Fibroblast of gingiva (primary cell): Measurements from ENCODE around the gene CTSL.

Source experiments
- DNase-seq: peaks from one replicate; pipeline ENCODE4 v3.0.0-alpha.2; 2011; ENCODE audit warnings: low read depth

Gene CTSL

GRCh38 chr9:87725900-87726709 is at the start of gene CTSL:
Gene CTSL, plus strand, starts transcription at chr9:87726119. Its CDS starts 1,485 bp downstream, at chr9:87727604.
- peak; percentile 93 for DNase-seq

DNA sequence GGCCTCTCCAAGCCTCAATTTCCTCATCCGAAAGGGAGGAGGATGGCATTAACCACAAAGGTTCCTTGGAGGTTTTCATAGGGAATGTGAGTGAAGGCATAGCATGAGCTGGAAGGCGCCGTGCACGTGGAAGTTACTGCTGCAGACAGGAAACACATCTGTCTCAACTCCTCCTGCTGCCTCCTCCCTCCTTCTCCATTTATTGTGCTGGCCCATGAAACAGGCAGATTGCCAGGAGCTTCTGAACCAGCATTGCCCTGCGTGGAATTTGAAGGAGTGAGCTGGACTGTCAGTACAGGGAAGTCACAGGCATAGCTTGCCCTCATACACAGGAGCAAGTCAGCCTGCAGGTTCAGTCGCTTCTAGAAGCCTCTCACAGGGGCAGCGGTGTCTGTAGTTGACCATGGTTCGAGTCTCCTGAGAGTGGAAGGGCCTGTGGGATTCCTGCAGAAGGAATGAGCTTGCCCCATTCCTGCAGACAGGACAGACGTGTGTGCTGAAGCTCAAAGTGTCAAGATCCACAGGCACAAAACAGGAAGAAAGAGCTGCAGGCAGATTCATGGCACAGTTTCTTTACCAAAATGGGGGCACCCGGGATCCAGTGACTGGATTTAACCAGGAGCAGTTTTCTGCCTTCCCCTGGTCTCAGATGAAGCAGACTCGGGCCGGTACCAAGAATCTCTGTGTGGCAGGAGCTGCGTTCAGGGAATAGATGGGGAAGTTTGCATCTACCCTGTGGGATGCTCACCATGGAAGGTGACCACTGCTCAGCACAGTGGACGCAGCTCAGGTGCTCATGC is 48.7 kb upstream of the CTSL start:
- DNase-seq: no peak

DNA sequence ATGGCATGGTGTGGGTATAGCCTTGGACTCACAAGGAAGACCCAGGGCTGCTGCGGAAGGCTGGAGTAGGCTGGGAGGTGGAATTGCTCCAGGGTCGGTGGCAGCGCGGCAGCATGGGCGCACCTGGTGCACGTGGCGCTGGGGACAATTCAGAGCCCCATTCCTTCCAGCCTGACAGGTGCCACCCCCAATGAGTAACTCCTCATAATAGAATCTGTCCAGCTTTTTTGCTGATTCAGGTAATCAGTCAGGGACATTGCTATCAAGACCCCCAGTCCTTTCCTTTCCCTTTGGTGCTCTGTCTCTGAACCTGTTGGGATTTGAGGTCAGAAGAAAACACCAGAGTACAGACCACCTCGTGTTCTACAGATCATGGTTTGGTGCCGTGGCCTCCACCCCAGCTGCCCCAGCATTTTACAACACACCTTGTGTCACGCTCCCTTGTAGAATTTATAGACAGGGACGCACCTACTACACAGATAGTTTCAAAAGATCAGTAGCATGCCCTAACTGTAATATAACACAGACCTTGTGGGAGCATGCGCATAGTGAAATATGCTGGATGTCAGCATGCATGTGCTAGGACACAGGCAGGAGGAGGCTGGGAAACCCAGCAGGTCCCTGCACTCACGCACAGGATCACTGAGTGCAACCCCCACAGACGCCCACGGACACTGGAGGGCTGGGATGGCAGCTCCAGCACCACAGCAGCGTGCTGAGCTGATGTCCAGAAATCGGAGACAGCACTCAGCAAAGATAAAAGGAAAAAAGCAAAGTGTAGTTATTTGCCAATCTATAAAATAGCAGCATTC is 47.9 kb upstream of the CTSL start:
- no peak for DNase-seq

- peak; percentile 69 for DNase-seq
These were observed 47.1 kb upstream of the CTSL start for GRCh38 chr9:87678650-87679355.

- no peak for DNase-seq
These were observed 44.5 kb upstream of the CTSL start for GRCh38 chr9:87681271-87682061.

GRCh38 chr9:87682085-87682484 is 43.8 kb upstream of the CTSL start:
- no peak for DNase-seq

DNA sequence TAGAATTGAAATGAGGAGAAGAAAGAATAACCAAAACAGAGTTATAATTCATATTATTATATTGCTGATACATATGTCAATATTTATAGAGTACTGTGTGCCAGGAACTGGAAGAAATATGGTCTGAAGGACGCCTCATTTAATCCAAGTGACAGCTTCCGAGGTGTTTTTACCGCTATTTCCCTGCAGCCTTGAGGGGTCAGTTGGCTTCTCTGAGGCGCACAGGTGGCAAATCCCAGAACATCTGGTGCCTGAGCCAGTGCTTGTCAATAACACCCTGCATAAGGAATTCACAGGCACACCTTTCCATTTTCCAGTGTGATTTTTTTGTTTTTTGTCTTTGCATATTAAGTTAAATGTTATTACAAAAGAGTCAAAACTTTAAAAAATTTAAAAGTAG is 43.3 kb upstream of the CTSL start:
- DNase-seq: no peak

GRCh38 chr9:87683751-87684626 is 41.9 kb upstream of the CTSL start:
- no peak for DNase-seq

DNA sequence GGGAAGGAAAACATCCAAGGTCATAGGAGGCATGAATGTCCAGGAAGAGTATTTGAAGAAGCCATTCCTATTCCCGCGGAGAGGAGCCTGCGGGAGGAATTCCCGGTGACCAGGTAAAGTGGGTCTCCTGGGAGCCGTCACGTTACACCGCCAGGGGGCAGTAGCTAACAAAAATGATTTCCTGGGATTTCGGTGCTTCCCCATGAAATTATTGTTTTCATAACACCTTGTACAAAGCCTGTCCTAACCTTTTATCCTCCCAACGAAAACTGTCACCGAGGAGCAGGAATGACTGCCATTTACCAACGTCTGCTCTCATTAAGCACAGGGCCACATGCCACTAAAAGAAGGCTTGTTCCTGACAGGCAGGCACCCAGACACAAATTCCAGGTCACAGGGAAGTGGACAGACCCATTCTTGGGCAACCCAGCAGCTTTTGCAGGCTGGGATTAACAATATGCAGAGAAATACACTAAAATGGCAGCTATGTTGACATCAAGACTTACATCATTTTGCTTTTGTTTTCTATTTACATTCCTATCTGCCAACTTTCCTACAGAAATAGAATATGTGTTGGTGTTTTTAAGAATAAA is 41.2 kb upstream of the CTSL start:
- peak; percentile 13 for DNase-seq

GRCh38 chr9:87685441-87685840 is 40.5 kb upstream of the CTSL start:
- DNase-seq: no peak

DNA sequence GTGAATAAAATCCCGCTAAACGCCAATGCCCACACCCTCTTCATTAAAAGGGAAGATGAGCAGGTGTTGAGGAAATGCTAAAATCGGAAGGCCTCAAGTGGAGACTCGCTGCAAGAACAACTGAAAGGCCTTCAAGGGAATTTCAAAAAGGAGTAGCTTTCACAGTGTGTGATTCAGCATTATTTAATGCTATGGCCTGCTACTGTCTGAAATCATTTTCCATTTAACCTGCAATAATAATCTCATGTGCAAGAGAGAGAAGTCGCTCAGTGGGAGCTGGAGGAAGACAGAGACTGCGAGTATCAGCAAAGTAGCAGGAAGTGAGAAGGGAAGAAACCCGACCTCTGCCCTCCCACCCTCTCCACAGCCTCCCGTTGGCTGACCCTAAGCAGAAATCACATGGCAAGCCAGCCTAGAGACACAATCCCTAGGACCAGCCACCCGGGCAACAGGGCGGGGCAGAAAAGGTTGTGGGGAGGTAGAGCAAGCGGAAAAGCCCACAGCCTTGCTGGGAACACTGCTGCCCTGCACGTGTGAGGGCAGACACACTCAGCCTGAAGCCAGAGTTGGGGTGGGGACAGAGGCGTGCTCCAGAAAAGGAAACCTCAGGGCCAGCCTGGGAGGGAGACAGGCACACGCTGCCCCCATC is 39.9 kb upstream of the CTSL start:
- no peak for DNase-seq

GRCh38 chr9:87686520-87687090 is 39.3 kb upstream of the CTSL start:
- no peak for DNase-seq

- no peak for DNase-seq
These were observed 38.7 kb upstream of the CTSL start for GRCh38 chr9:87687207-87687606.

- no peak for DNase-seq
These were observed 31.6 kb upstream of the CTSL start for GRCh38 chr9:87694236-87694755.

DNA sequence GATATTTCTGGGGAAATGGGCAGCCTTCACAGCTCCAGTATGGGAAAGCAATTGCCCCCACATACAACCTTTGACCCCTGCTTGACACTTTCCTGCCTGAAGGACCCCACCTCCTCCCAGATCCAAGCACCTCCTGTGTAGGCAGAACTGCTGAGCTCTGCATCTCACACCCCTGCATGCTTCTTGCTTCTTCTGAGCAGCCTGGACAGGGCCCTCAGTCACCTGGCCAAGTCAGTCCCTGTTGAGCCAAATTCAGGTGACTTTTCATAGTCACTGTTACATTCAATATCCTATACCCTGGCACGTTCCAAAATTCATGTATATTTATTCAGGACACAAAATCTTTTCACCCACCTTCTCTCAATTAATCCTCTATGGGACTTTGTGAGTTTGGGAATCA is 30.4 kb upstream of the CTSL start:
- DNase-seq: no peak

DNA sequence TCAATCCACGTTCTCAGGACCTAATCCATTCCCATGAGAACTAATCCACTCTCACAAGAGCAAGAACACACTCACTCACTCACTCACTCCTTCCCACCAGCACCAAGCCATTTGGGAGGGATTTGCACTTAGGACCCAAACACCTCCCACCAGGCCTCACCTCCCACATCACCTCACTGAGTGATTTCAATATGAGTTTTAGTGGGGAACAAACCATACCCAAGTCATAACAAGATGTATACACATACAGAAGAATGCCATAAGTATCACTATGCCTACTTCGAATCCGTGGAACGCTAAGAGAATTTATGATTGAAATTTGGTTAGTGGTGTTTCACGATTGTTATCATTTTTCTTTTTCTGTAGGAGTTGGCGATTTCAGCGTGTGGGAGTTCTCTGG is 29.3 kb upstream of the CTSL start:
- DNase-seq: no peak

DNA sequence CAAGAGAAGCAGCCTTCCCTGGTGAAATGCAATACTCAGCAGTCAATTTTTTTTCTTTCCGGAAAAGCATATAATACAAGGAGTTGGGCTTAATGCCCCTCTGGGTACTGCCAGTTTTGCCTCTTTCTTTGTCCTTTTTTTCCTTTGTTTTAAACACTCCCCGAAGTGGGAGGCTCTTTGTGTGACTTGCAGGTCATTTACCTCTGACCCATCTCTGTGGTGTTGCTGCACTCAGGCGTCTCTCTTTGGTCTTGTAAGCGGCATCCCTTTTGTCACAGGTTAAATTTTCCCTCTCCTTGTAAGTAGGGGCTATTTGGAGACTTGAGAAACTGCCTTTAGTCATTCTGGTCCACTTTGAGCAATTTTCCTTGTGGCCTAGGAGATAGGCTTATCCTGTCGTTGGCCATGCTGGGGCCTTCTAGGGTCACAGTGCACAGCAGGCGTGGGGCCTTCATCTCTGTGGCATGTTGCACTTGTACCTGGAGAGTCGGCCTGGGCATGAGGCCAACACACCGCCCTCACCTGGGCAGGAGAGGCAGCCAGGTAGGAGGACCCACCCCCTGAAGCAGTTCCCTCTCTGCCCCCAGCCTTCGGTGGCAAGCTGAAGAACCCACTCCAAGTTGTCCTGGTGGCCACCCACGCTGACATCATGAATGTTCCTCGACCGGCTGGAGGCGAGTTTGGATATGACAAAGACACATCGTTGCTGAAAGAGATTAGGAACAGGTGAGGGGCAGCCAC is 27.7 kb upstream of the CTSL start:
- DNase-seq: no peak

- DNase-seq: no peak
These were observed 26.1 kb upstream of the CTSL start for GRCh38 chr9:87699835-87700234.
